Uterus (tissue), 4 donors: ENCODE data around the gene TMEM125. TPM values are rescaled to one million over a fixed set of nuclear protein-coding genes. Genes with fewer than 3 reads are reported as not detected.

Experiments
- DNase-seq, 2 donors: peaks; one replicate each; pipeline ENCODE4 v3.0.0-alpha.2; 2019 to 2020
- H3K27ac ChIP-seq, 2 donors: fragments of 200-600 bp; sonication (generic); 1 replicate in 1 of 2; 2 replicates in 1 of 2; pipeline ENCODE4 v1.5.1; 2016 to 2018
- H3K27me3 ChIP-seq, 2 donors: fragments of 200-600 bp; sonication (generic); one replicate each; pipeline ENCODE4 v1.5.1; 2018 to 2019; ENCODE audit warnings: control low read depth in 1 of 2
- H3K36me3 ChIP-seq, 2 donors: fragments of 200-600 bp; sonication (generic); one replicate each; pipeline ENCODE4 v1.5.1; 2019; ENCODE audit warnings: control low read depth in 1 of 2
- H3K4me1 ChIP-seq, 2 donors: fragments of 200-600 bp; sonication (generic); one replicate each; pipeline ENCODE4 v1.5.1; 2018 to 2019; ENCODE audit warnings: control low read depth in 1 of 2
- H3K4me3 ChIP-seq, 2 donors: fragments of 200-600 bp; sonication (generic); 1 replicate in 1 of 2; 2 replicates in 1 of 2; pipeline ENCODE4 v1.5.1; 2018 to 2019; ENCODE audit warnings: mild to moderate bottlenecking in 1 of 2
- H3K9me3 ChIP-seq, 2 donors: fragments of 200-600 bp; sonication (generic); one replicate each; pipeline ENCODE4 v1.5.1; 2019; ENCODE audit warnings: control low read depth in 1 of 2
- CTCF ChIP-seq, 4 experiments: fragments of 200-600 bp in 2 of 4; fragments of 450-650 bp in 2 of 4; sonication (generic) in 2 of 4; IDR thresholded peaks; one replicate each; pipeline ENCODE4 v1.5.1; 2016 to 2019; ENCODE audit warnings: antibody characterized with exemption in 4 of 4, mild to moderate bottlenecking in 2 of 4, moderate library complexity in 1 of 4
- POLR2A ChIP-seq, 2 donors: fragments of 450-650 bp; IDR thresholded peaks; one replicate each; pipeline ENCODE4 v1.6.1; 2016; ENCODE audit warnings: antibody characterized with exemption in 2 of 2, mild to moderate bottlenecking in 1 of 2, moderate library complexity in 1 of 2
- intact Hi-C: fragments of 100-400 bp; cut with DNase I; formaldehyde crosslinking; loops from one replicate; pipeline ENCODE4 v1.15.1; 2023; ENCODE audit warnings: low total_unique reads
- total RNA-seq, 4 donors: library from RNA; depleted of rRNA in 3 of 4; stranded (reverse); fragments of >200 nt in 3 of 4; gene quantifications; one replicate each; pipeline versions ENCODE4 v1.1.0 to v1.2.4, GENCODE V29; 2014 to 2023
- donor health status: DM: yes; HTN: yes; CAD: no.

TMEM125 gene
- total RNA-seq, 4 donors from 2014 or later, result 0.55 to 3.6 TPM; not detected in 2

DNA sequence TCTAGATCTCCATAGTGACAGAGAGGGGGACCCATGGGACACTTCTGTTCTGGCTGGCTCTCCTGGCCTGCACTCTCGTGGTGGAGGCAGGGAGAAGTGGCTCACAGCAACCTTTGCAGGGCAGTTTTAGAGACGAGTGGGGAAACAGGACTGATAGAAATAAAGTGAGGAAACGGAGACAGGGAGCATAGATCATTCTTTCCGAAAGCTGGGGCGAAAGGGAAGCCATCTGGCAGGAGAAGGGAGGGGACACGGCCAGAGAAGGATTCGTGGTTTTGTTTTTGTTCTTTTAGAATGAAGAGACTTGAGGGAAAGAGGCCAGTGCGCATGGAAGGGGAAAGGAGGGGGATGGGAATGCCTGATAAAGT lies 34.5 kb downstream of the TMEM125 start:
- intact Hi-C loops, result no loop called here

GRCh38 chr1:43304771-43305300 lies 35.1 kb downstream of the TMEM125 start:
- no peak overlapping the region for H3K4me3 ChIP-seq
- intact Hi-C loops, result no loop called here
- H3K9me3 ChIP-seq, result no peaks in the 10 kb centered on the region
- no peaks in the 10 kb centered on the region for H3K27me3 ChIP-seq
- H3K36me3 ChIP-seq, result no peaks in the 10 kb centered on the region
- DNase-seq, result no peak
- H3K27ac ChIP-seq, result peak overlapping the region in 1 of 2 donors; percentile 76
- no peaks in the 10 kb centered on the region for H3K4me1 ChIP-seq
- TF ChIP-seq CTCF (IDR thresholded peaks at IDR 0.05) (no peak), POLR2A (IDR thresholded peaks at IDR 0.05) (no peak)

More for the DNA sequence above, 34.5 kb downstream of the TMEM125 start:
- Histone ChIP-seq H3K4me1 (no peaks in the 10 kb centered on the region), H3K27ac (peak overlapping the region in 1 of 2 donors; percentile 76), H3K4me3 (no peak overlapping the region), H3K36me3 (no peaks in the 10 kb centered on the region), H3K9me3 (no peaks in the 10 kb centered on the region), H3K27me3 (no peaks in the 10 kb centered on the region)
- no peak for DNase-seq
- TF ChIP-seq POLR2A (IDR thresholded peaks at IDR 0.05) (no peak), CTCF (IDR thresholded peaks at IDR 0.05) (peak in 1 of 4 experiments; percentile 6)

GRCh38 chr1:43305461-43305860 lies 35.7 kb downstream of the TMEM125 start:
- H3K27me3 ChIP-seq, result no peaks in the 10 kb centered on the region
- H3K4me1 ChIP-seq, result no peaks in the 10 kb centered on the region
- H3K27ac ChIP-seq, result no peak overlapping the region
- TF ChIP-seq POLR2A (IDR thresholded peaks at IDR 0.05) (no peak), CTCF (IDR thresholded peaks at IDR 0.05) (no peak)
- no peaks in the 10 kb centered on the region for H3K9me3 ChIP-seq
- intact Hi-C loops, result no loop called here
- no peak overlapping the region for H3K4me3 ChIP-seq
- no peaks in the 10 kb centered on the region for H3K36me3 ChIP-seq
- no peak for DNase-seq

DNA sequence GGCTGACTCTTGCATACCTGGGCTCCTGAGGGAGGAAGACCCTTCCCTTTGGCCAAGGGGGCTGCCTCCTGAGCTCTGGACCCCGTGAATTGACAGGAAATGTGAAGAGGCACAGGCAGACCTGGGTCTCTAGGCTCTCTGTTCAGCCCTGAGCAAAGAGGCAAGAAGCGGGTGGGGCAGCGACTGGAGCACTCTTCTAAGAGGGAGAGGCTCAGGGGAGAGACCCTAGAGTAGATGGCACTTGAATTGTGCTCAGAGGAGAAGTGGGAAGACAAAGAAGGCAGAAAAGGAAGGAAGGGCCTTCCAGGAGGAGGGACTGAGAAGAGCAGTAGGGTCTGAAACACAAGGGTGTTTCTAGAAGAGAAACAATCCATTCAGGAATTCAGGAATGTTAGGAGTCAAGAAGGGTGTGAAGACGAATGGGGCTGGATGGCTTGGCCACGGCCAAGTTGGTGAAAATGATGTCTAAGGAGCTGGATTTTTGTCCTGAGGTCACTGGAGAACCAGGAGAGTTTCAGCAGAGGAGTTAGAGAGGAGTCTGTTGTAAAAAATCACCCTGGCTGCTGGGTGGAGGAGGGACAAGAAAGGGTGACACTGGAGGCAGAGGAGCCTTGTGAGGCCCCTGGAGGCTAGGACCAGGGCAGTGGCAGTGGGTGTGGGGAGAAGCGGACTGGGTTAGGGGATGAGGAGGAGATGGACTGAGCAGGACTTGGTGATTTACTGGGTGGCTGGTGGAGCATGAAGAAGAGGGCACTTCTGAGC lies 36.3 kb downstream of the TMEM125 start:
- DNase-seq, result no peak
- Histone ChIP-seq H3K4me1 (no peaks in the 10 kb centered on the region), H3K27me3 (no peaks in the 10 kb centered on the region), H3K4me3 (no peak overlapping the region), H3K9me3 (no peaks in the 10 kb centered on the region), H3K27ac (no peak overlapping the region), H3K36me3 (no peaks in the 10 kb centered on the region)
- TF ChIP-seq POLR2A (IDR thresholded peaks at IDR 0.05) (no peak), CTCF (IDR thresholded peaks at IDR 0.05) (no peak)
- intact Hi-C loops, result no loop called here

DNA sequence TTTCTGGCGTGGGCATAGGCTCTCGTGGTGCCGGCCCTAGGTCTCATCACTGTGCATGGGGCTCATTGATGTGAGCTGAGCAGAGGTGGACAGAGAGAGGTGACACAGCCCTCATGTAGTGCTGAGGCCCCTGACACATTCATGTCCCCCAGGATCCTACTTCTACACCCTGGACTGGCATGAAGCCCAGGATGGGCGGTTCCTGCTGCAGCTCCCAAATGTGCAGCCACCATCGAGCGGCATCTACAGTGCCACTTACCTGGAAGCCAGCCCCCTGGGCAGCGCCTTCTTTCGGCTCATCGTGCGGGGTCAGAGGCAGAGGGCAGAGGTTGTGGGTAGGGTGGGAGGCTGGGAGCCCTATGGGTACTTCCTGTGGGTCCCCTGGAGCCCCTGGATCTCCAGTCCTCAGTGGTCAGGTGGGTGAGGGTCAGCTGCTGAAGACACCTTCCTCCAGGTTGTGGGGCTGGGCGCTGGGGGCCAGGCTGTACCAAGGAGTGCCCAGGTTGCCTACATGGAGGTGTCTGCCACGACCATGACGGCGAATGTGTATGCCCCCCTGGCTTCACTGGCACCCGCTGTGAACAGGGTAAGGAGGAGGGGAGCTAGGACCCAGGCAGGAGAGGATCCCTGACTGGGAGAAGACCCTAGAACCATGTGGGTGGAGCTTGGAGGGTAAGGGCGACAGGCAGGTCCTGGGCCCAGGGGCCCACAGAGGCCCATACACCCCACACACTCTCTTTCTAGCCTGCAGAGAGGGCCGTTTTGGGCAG lies 37.1 kb downstream of the TMEM125 start:
- intact Hi-C loops, result no loop called here
- no peak overlapping the region for H3K27ac ChIP-seq
- no peak overlapping the region for H3K4me3 ChIP-seq
- no peaks in the 10 kb centered on the region for H3K27me3 ChIP-seq
- no peaks in the 10 kb centered on the region for H3K9me3 ChIP-seq
- H3K36me3 ChIP-seq, result no peaks in the 10 kb centered on the region
- TF ChIP-seq CTCF (IDR thresholded peaks at IDR 0.05) (no peak), POLR2A (IDR thresholded peaks at IDR 0.05) (no peak)
- no peaks in the 10 kb centered on the region for H3K4me1 ChIP-seq
- no peak for DNase-seq
